Measurements from ENCODE around the gene TFAM.
"Not testable (repeated sequence)": the region's sequence is repeated elsewhere in the genome, so short reads cannot be mapped to it uniquely, and the experiment has no call there.

DNA sequence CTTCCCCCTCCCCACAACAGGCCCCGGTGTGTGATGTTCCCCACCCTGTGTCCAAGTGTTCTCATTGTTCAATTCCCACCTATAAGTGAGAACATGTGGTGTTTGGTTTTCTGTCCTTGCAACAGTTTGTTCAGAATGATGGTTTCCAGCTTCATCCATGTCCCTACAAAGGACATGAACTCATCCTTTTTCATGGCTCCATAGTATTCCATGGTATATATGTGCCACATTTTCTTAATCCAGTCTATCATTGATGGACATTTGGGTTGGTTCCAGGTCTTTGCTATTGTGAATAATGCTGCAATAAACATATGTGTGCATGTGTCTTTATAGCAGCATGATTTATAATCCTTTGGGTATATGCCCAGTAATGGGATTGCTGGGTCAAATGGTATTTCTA lies 43.2 kb downstream of the TFAM start:
- TF ChIP-seq, protein P1, sequence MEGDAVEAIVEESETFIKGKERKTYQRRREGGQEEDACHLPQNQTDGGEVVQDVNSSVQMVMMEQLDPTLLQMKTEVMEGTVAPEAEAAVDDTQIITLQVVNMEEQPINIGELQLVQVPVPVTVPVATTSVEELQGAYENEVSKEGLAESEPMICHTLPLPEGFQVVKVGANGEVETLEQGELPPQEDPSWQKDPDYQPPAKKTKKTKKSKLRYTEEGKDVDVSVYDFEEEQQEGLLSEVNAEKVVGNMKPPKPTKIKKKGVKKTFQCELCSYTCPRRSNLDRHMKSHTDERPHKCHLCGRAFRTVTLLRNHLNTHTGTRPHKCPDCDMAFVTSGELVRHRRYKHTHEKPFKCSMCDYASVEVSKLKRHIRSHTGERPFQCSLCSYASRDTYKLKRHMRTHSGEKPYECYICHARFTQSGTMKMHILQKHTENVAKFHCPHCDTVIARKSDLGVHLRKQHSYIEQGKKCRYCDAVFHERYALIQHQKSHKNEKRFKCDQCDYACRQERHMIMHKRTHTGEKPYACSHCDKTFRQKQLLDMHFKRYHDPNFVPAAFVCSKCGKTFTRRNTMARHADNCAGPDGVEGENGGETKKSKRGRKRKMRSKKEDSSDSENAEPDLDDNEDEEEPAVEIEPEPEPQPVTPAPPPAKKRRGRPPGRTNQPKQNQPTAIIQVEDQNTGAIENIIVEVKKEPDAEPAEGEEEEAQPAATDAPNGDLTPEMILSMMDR (IDR thresholded peaks at IDR 0.05; ENCODE audit: insufficient read depth, low read length, poor library complexity, severe bottlenecking): not testable (repeated sequence)
- TF ChIP-seq EZH2phosphoT487 (conservative IDR thresholded peaks at IDR 0.05; ENCODE audit: low read length): not testable (repeated sequence)
